ENCODE results near the gene CRACR2B.

DNA sequence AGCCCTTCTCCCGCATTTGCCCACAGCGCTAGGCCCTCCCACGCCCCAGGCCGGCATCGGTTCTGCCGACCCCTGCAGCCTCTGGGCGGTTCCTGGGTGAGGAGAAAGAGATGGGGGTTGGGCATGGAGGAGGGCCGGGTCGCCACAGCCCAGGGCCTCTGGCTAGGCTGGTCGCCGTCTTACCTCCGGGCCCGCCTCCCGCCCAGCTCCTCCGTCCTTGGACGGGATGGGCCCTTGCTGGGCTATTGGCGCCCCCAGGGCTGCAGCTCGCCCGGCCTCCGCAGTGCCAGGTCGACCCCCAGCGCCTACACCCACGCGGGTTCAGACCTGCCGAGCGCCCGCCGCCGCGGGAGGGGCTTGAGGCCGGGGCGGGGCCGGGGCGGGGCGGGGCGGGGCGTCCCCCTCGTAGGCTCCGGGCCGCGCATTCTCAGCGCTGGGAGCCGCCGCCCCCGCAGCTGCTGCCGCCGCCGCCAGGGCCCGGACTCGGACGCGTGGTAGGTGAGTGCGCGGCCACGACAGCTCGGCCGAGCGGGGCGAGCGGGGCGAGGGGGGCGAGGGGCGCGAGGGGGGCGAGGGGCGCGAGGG lies 4.9 kb downstream of the CRACR2B start, which contains the start of gene CD151:
- TF ChIP-seq CTCF (IDR thresholded peaks at IDR 0.05; ENCODE audit: insufficient read depth, low read depth, low read length), result no peak
- no peak for TF ChIP-seq EZH2 (IDR thresholded peaks at IDR 0.05; ENCODE audit: insufficient read depth, low read length)
